Transverse colon (tissue), 4 donors: ENCODE measurements around the gene SPAG17.

Experiments
- CTCF ChIP-seq, 5 experiments: fragments of 200-600 bp in 3 of 5; fragments of 450-650 bp in 2 of 5; sonication (generic) in 3 of 5; IDR thresholded peaks; 1 replicate in 2 of 5; 2 replicates in 3 of 5; pipeline ENCODE4 v1.5.1; 2016 to 2017; ENCODE audit warnings: antibody characterized with exemption in 5 of 5, inconsistent platforms in 3 of 5, mild to moderate bottlenecking in 2 of 5, moderate library complexity in 1 of 5
- POLR2AphosphoS5 ChIP-seq, 3 donors: sonication (generic); formaldehyde crosslinking; IDR thresholded peaks; one replicate each; pipeline ENCODE4 v1.6.1; 2016; ENCODE audit warnings: antibody characterized with exemption in 3 of 3

DNA sequence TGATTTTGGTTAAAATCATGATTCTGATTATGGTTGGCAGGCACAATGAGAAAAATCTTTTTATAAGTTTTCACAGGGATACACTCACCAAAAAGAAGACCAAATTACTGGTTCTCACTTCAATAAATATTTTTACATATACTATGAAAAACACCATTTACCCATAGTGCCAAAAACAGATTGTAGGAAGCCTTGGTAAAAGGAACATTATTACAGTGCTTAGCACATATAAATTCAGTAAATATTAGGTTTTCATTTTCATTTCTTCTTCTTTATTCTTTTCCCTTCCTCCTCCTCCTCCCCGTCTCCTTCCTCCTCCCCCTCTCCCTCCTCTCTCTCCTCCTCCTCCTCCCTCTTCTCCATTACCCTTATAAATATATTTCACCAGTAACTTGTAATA, 15.8 kb upstream of the SPAG17 start:
- TF ChIP-seq CTCF (IDR thresholded peaks at IDR 0.05) (no peak), POLR2AphosphoS5 (IDR thresholded peaks at IDR 0.05) (no peak)
